Choroid plexus epithelial cell (primary cell): Measurements from ENCODE around the gene CNOT1.
"Not testable (repeated sequence)": the region's sequence is repeated elsewhere in the genome, so short reads cannot be mapped to it uniquely, and the experiment has no call there.

ENCODE experiments used
- DNase-seq: peaks from one replicate; pipeline ENCODE4 v3.0.0-alpha.2; 2010; ENCODE audit warnings: low read depth
- H3K4me3 ChIP-seq: 2 replicates; pipeline ENCODE4 v1.5.1; 2011; ENCODE audit warnings: low read depth, mild to moderate bottlenecking, control low read depth, low read length, moderate library complexity
- TF ChIP-seq, protein P1 (sequence below): conservative IDR thresholded peaks from 2 replicates; pipeline ENCODE4 v1.5.1; 2011; ENCODE audit warnings: low read depth, mild to moderate bottlenecking, control low read depth, inconsistent platforms, low read length, moderate library complexity

Gene CNOT1

DNA sequence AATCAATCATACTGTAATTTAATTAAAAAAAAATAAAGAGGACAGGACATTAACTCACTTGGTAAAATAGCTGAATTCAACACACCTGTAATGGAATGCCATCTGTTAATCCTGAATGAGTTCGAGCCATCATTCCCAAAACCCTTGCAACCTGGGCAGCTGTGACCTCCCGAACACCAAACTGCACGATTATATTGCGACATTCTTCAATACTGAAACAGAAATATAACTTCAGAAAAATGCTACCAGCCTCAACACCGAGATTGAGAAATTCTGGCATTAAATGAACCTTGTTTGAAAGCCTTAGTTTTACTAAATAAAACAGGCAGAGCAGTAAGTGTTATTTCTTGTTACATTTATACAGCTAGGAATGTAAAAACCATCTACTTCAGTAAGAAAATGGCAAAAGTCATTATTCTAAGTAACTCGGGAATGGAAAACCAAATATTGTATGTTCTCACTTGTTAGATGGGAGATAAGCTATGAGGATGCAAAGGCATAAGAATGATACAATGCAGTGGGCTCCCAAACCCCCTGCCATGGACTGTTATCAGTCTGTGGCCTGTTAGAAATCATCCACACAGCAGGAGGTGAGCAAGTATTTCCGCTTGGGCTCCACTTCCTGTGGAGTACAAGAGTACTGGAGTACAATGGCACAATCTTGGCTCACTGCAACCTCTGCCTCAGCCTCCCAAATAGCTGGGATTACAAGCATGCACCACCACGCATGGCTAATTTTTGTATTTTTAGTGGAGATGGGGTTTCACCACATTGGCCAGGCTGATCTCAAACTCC lies 46.5 kb downstream of the CNOT1 start:
- TF ChIP-seq, protein P1, sequence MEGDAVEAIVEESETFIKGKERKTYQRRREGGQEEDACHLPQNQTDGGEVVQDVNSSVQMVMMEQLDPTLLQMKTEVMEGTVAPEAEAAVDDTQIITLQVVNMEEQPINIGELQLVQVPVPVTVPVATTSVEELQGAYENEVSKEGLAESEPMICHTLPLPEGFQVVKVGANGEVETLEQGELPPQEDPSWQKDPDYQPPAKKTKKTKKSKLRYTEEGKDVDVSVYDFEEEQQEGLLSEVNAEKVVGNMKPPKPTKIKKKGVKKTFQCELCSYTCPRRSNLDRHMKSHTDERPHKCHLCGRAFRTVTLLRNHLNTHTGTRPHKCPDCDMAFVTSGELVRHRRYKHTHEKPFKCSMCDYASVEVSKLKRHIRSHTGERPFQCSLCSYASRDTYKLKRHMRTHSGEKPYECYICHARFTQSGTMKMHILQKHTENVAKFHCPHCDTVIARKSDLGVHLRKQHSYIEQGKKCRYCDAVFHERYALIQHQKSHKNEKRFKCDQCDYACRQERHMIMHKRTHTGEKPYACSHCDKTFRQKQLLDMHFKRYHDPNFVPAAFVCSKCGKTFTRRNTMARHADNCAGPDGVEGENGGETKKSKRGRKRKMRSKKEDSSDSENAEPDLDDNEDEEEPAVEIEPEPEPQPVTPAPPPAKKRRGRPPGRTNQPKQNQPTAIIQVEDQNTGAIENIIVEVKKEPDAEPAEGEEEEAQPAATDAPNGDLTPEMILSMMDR: no peak
- peak; percentile 77 for DNase-seq
- no peak overlapping the region for H3K4me3 ChIP-seq

GRCh38 chr16:58582133-58582532 lies 47.5 kb downstream of the CNOT1 start:
- TF ChIP-seq, protein P1: no peak
- DNase-seq: no peak
- H3K4me3 ChIP-seq: no peak overlapping the region

- TF ChIP-seq, protein P1: no peak
- no peak overlapping the region for H3K4me3 ChIP-seq
- no peak for DNase-seq
These were observed 50.0 kb downstream of the CNOT1 start for GRCh38 chr16:58579587-58579986.

DNA sequence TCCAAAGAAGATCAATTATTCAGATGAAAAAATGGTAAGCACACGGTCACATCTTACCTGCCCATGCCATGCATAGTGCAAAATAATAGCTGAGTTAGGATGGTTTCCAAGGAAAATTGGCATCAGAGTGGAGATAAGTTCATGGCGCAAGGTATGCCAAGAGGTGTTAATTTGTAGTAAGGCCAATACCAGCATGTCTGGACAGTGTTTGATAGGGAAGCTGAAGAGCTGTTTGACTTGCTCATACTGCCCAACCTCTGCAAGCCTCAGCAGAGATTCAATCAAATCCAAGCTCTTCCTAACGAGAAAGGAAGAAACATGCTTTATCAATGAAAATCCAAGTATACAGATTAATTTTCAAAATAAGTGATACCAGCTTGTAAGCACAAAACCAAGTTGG lies 51.0 kb downstream of the CNOT1 start:
- TF ChIP-seq, protein P1: no peak
- DNase-seq: no peak
- H3K4me3 ChIP-seq: no peak overlapping the region

- DNase-seq: no peak
- no peak overlapping the region for H3K4me3 ChIP-seq
- TF ChIP-seq, protein P1: no peak
These were observed 52.5 kb downstream of the CNOT1 start for GRCh38 chr16:58577141-58577540.

DNA sequence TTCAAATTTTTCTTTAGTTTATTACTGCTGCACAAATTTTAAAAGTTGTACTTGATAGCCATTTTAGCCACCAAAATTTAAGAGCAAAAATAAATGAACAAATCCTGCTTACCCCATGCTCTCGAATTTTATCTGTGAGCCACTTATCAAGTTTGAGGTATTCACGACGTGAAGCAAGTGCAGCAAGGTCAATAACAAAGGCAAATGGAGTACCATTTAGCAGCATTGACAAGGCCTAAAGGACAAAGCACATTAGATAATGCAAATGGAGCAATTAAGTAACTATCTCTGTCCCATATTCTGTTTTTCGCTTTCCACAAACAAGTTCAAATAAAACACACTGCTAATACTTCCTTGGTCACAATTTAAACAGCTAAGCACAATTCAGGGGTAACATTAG lies 54.7 kb downstream of the CNOT1 start:
- H3K4me3 ChIP-seq: no peak overlapping the region
- TF ChIP-seq, protein P1: no peak
- DNase-seq: no peak

DNA sequence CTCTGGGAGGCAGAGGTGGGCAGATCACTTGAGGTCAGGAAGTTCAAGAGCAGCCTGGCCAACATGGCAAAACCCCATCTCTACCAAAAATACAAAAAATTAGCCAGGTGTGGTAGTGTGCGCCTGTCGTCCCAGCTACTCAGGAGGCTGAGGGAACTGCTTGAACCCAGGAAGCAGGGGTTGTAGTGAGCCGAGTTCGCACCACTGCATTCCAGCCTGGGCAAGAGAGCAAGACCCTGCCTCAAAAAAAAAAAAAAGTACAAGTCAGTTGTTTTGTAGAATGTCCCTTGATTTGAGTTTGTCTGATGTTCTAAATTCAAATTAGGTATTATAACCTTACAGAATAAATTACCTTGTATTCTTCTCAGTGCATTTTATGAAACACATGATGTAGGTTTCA lies 63.9 kb downstream of the CNOT1 start:
- H3K4me3 ChIP-seq, DNase-seq: not testable (repeated sequence)

GRCh38 chr16:58563775-58564174 lies 65.9 kb downstream of the CNOT1 start:
- H3K4me3 ChIP-seq: no peak overlapping the region
- TF ChIP-seq, protein P1: no peak
- no peak for DNase-seq
